H9 (cell line): ENCODE results near the gene MCL1. TPM values are rescaled to one million over a fixed set of nuclear protein-coding genes. Genes with fewer than 3 reads are reported as not detected.

ENCODE experiments used
- DNase-seq: peaks from one replicate; pipeline ENCODE4 v3.0.0-alpha.2; 2017
- H2AFZ ChIP-seq: one replicate; pipeline ENCODE4 v1.6.1; 2013; ENCODE audit warnings: mild to moderate bottlenecking, low read length, control low read depth, moderate library complexity
- H2AK5ac ChIP-seq: 2 replicates; pipeline ENCODE4 v1.6.1; 2013; ENCODE audit warnings: low read length, control low read depth, mixed read lengths; ENCODE audit not compliant: insufficient read length
- H2BK120ac ChIP-seq: one replicate; pipeline ENCODE4 v1.6.1; 2013; ENCODE audit warnings: low read depth, mild to moderate bottlenecking, low read length, control low read depth, inconsistent platforms; ENCODE audit not compliant: poor library complexity, severe bottlenecking
- H2BK12ac ChIP-seq: 2 replicates; pipeline ENCODE4 v1.6.1; 2013; ENCODE audit warnings: low read length, control low read depth, mixed read lengths, low read depth; ENCODE audit not compliant: insufficient read length
- H2BK15ac ChIP-seq: 2 replicates; pipeline ENCODE4 v1.6.1; 2013; ENCODE audit warnings: low read depth, low read length, control low read depth
- H2BK20ac ChIP-seq: one replicate; pipeline ENCODE4 v1.6.1; 2013; ENCODE audit warnings: low read depth, mild to moderate bottlenecking, low read length, control low read depth, inconsistent platforms; ENCODE audit not compliant: poor library complexity, severe bottlenecking
- H2BK5ac ChIP-seq: 2 replicates; pipeline ENCODE4 v1.6.1; 2013; ENCODE audit warnings: low read length, control low read depth, mixed read lengths; ENCODE audit not compliant: insufficient read length
- H3K14ac ChIP-seq: 2 replicates; pipeline ENCODE4 v1.6.1; 2013; ENCODE audit warnings: low read length, control low read depth; ENCODE audit not compliant: insufficient read depth
- H3K18ac ChIP-seq: 2 replicates; pipeline ENCODE4 v1.6.1; 2013; ENCODE audit warnings: low read depth, mild to moderate bottlenecking, mixed read lengths, low read length, control low read depth; ENCODE audit not compliant: insufficient read length
- H3K23ac ChIP-seq: 2 replicates; pipeline ENCODE4 v1.6.1; 2013; ENCODE audit warnings: low read length, control low read depth, mixed read lengths, low read depth; ENCODE audit not compliant: insufficient read length
- H3K23me2 ChIP-seq: 2 replicates; pipeline ENCODE4 v1.6.1; 2013; ENCODE audit warnings: low read depth, mild to moderate bottlenecking, mixed read lengths, low read length, control low read depth; ENCODE audit not compliant: insufficient read length, poor library complexity, severe bottlenecking
- H3K27ac ChIP-seq: 2 replicates; pipeline ENCODE4 v1.5.1; 2013; ENCODE audit warnings: low read length, control low read depth, mixed read lengths, low read depth; ENCODE audit not compliant: insufficient read length
- H3K27me3 ChIP-seq: 2 replicates; pipeline ENCODE4 v1.6.1; 2013; ENCODE audit warnings: low read length, control low read depth, inconsistent platforms; ENCODE audit not compliant: insufficient read depth
- H3K4ac ChIP-seq: 2 replicates; pipeline ENCODE4 v1.6.1; 2013; ENCODE audit warnings: low read depth, mild to moderate bottlenecking, control low read depth, inconsistent platforms, low read length, moderate library complexity
- H3K4me1 ChIP-seq: 2 replicates; pipeline ENCODE4 v1.6.1; 2013; ENCODE audit warnings: low read length, control low read depth, inconsistent platforms; ENCODE audit not compliant: insufficient read depth
- H3K4me2 ChIP-seq: 2 replicates; pipeline ENCODE4 v1.6.1; 2013; ENCODE audit warnings: low read length, control low read depth, mixed read lengths; ENCODE audit not compliant: insufficient read length, insufficient read depth
- H3K56ac ChIP-seq: 2 replicates; pipeline ENCODE4 v1.6.1; 2013; ENCODE audit warnings: low read depth, mild to moderate bottlenecking, mixed read lengths, low read length, control low read depth; ENCODE audit not compliant: insufficient read length
- H3K79me1 ChIP-seq: 2 replicates; pipeline ENCODE4 v1.6.1; 2013; ENCODE audit warnings: low read depth, mild to moderate bottlenecking, moderate library complexity, low read length, control low read depth, inconsistent platforms; ENCODE audit not compliant: insufficient read depth, poor library complexity, severe bottlenecking
- H3K79me2 ChIP-seq: 2 replicates; pipeline ENCODE4 v1.6.1; 2013; ENCODE audit warnings: low read length, control low read depth, inconsistent platforms; ENCODE audit not compliant: insufficient read depth
- H3K9ac ChIP-seq: 2 replicates; pipeline ENCODE4 v1.6.1; 2013; ENCODE audit warnings: low read length, control low read depth, mixed read lengths; ENCODE audit not compliant: insufficient read length; ENCODE audit errors: extremely low read depth
- H3K9me3 ChIP-seq: one replicate; pipeline ENCODE4 v1.6.1; 2013; ENCODE audit warnings: low read depth, low read length, inconsistent platforms; ENCODE audit not compliant: control insufficient read depth
- H3T11ph ChIP-seq: one replicate; pipeline ENCODE4 v1.6.1; 2013; ENCODE audit warnings: mild to moderate bottlenecking, low read length, control low read depth, inconsistent platforms
- H4K20me1 ChIP-seq: one replicate; pipeline ENCODE4 v1.6.1; 2013; ENCODE audit not compliant: control insufficient read depth, insufficient read length, insufficient read depth
- H4K5ac ChIP-seq: 2 replicates; pipeline ENCODE4 v1.6.1; 2013; ENCODE audit warnings: low read depth, mild to moderate bottlenecking, mixed read lengths, low read length, control low read depth; ENCODE audit not compliant: insufficient read length
- H4K8ac ChIP-seq: replicated peaks from 2 replicates; pipeline ENCODE4 v1.6.1; 2013; ENCODE audit warnings: low read length, control low read depth, mixed read lengths, low read depth; ENCODE audit not compliant: insufficient read length
- H4K91ac ChIP-seq: 2 replicates; pipeline ENCODE4 v1.6.1; 2013; ENCODE audit warnings: low read depth, mild to moderate bottlenecking, moderate library complexity, mixed read lengths, low read length, control low read depth; ENCODE audit not compliant: insufficient read length
- H3K27ac Mint-ChIP-seq, 3 experiments: 2 replicates in 2 of 3; 3 replicates in 1 of 3; pipeline ENCODE4 v1.8.0; 2020 to 2021; ENCODE audit warnings: mixed read lengths in 3 of 3, mild to moderate bottlenecking in 1 of 3, moderate library complexity in 1 of 3
- H3K27me3 Mint-ChIP-seq: 2 replicates; pipeline ENCODE4 v1.8.0; 2021; ENCODE audit warnings: low read depth, mild to moderate bottlenecking, moderate library complexity, mixed read lengths
- H3K36me3 Mint-ChIP-seq, 3 experiments: 2 replicates in 2 of 3; 3 replicates in 1 of 3; pipeline ENCODE4 v1.8.0; 2020 to 2021; ENCODE audit warnings: low read depth in 3 of 3, mixed read lengths in 3 of 3; ENCODE audit not compliant: insufficient read depth in 1 of 3
- H3K4me1 Mint-ChIP-seq, 2 experiments: 2 replicates each; pipeline ENCODE4 v1.8.0; 2020; ENCODE audit warnings: mixed read lengths in 2 of 2
- H3K4me3 Mint-ChIP-seq, 2 experiments: 2 replicates in 1 of 2; 3 replicates in 1 of 2; pipeline ENCODE4 v1.8.0; 2020 to 2021; ENCODE audit warnings: mild to moderate bottlenecking in 2 of 2, mixed read lengths in 2 of 2, moderate library complexity in 1 of 2
- H3K9me3 Mint-ChIP-seq, 2 experiments: 2 replicates in 1 of 2; 3 replicates in 1 of 2; pipeline ENCODE4 v1.8.0; 2020; ENCODE audit warnings: mild to moderate bottlenecking in 2 of 2, mixed read lengths in 2 of 2, moderate library complexity in 1 of 2
- CTCF ChIP-seq: fragments of 200-600 bp; sonication (generic); conservative IDR thresholded peaks from 3 replicates; pipeline ENCODE4 v1.8.0; 2021; ENCODE audit warnings: antibody characterized with exemption, mild to moderate bottlenecking
- WGBS: extraction: QIAGEN DNeasy Blood & Tissue Kit; methylation state at CpG from one replicate; pipeline ENCODE4 v1.1.7; 2013; ENCODE audit warnings: missing lambda C conversion rate, low lambda C conversion rate, mixed read lengths; ENCODE audit not compliant: insufficient read length; ENCODE audit errors: extremely low coverage; 5-methylcytosine and 5-hydroxymethylcytosine counted together
- microRNA-seq: library from miRNA; unstranded; fragments of <30 nt; microRNA quantifications from one replicate; pipeline ENCODE4, GENCODE V29; 2020; ENCODE audit warnings: borderline microRNAs expressed
- total RNA-seq: library from RNA; stranded (reverse); gene quantifications from 2 replicates; pipeline ENCODE4 v1.2.1, GENCODE V29; 2021

Gene MCL1
- total RNA-seq, 1 experiment from 2014 or later: 247 TPM

GRCh38 chr1:150525348-150525747 lies 54.1 kb downstream of the MCL1 start:
- DNase-seq: no peak
- no peaks in the 10 kb centered on the region for H3K4me1 Mint-ChIP-seq
- Histone ChIP-seq H4K8ac (no peak overlapping the region), H4K91ac (no peak overlapping the region), H3K18ac (no peak overlapping the region), H3K14ac (no peak overlapping the region), H2BK15ac (no peak overlapping the region), H4K20me1 (no peaks in the 10 kb centered on the region), H3T11ph (no peak overlapping the region), H3K4ac (no peak overlapping the region), H3K27ac (no peak overlapping the region), H2AFZ (no peak overlapping the region), H3K9me3 (no peaks in the 10 kb centered on the region), H3K27me3 (no peaks in the 10 kb centered on the region), H2BK12ac (no peak overlapping the region), H3K79me1 (no peaks in the 10 kb centered on the region), H3K4me1 (no peaks in the 10 kb centered on the region), H2BK120ac (no peak overlapping the region), H3K56ac (no peak overlapping the region), H3K4me2 (no peak overlapping the region), H3K23ac (no peak overlapping the region), H2AK5ac (no peak overlapping the region), H4K5ac (no peak overlapping the region), H3K9ac (no peak overlapping the region), H2BK5ac (no peak overlapping the region), H2BK20ac (no peak overlapping the region), H3K23me2 (no peaks in the 10 kb centered on the region), H3K79me2 (no peaks in the 10 kb centered on the region)
- no peaks in the 10 kb centered on the region for H3K27me3 Mint-ChIP-seq
- WGBS: no CpG with 5 or more reads among the region's 3 CpGs
- no peak overlapping the region for H3K4me3 Mint-ChIP-seq
- H3K27ac Mint-ChIP-seq: no peak overlapping the region
- H3K9me3 Mint-ChIP-seq: no peaks in the 10 kb centered on the region
- TF ChIP-seq CTCF: no peak
- no peaks in the 10 kb centered on the region for H3K36me3 Mint-ChIP-seq

Small RNAs within 50 kb of the gene (microRNA-seq; reads per million reads assigned to microRNA genes)
- not detected for gene MIR4257

Other genes with a start within 250 kb of the MCL1 start
- gene RPRD2, start 215.5 kb downstream of the MCL1 start, total RNA-seq: 37.9 and 39.0 TPM in 2 replicates
- 36.5 and 38.8 TPM in 2 replicates for gene TARS2, start 92.2 kb downstream of the MCL1 start, total RNA-seq
- gene ECM1, start 71.5 kb downstream of the MCL1 start, total RNA-seq: 0.88 and 1.4 TPM in 2 replicates
- gene FALEC, start 63.9 kb downstream of the MCL1 start, total RNA-seq: not detected in 2 replicates
- gene ADAMTSL4, start 30.2 kb downstream of the MCL1 start, total RNA-seq: 4.6 and 6.1 TPM in 2 replicates
- gene ENSA, start 50.0 kb upstream of the MCL1 start, total RNA-seq: 212 and 218 TPM in 2 replicates
- 30.0 and 30.5 TPM in 2 replicates for gene GOLPH3L, start 117.5 kb upstream of the MCL1 start, total RNA-seq
- not detected in 2 replicates for gene HORMAD1, start 141.3 kb upstream of the MCL1 start, total RNA-seq
- not detected in 2 replicates for gene CTSS, start 186.2 kb upstream of the MCL1 start, total RNA-seq
- 4.2 and 4.3 TPM in 2 replicates for gene CTSK, start 228.7 kb upstream of the MCL1 start, total RNA-seq